ENCODE data around the gene CD226. TPM values are rescaled to one million over a fixed set of nuclear protein-coding genes. Genes with fewer than 3 reads are reported as not detected.

CD226 gene
- total and polyA plus RNA-seq, 2 of the 4 experiments (the other 2 are of a cell fraction) = 0.29 to 1.1 TPM

GRCh38 chr18:69866212-69866611 lies 81.5 kb downstream of the CD226 start:
- no peak overlapping the region for H3K9ac ChIP-seq (ENCODE audit: low read depth, low read length)
- WGBS, 2 experiments (ENCODE audit: extremely low coverage in 2 of 2, insufficient read length in 1 of 2) = no CpG with 5 or more reads among the region's 4 CpGs
- H4K20me1 ChIP-seq (ENCODE audit: insufficient read depth, low read length) = no peaks in the 10 kb centered on the region
- no peak overlapping the region for H2AK9ac ChIP-seq (replicated peaks; ENCODE audit: low read depth, low read length, poor library complexity)
- no peak overlapping the region for H4K91ac ChIP-seq (ENCODE audit: insufficient read depth, low read depth, low read length)
- no peak overlapping the region for H2BK15ac ChIP-seq (ENCODE audit: low read depth, low read length)
- H3K9me1 ChIP-seq (ENCODE audit: insufficient read depth, low read length) = no peaks in the 10 kb centered on the region
- H3K79me1 ChIP-seq (ENCODE audit: low read depth in 1 of 2, low read length in 2 of 2) = no peaks in the 10 kb centered on the region
- H4K8ac ChIP-seq (ENCODE audit: low read depth in 2 of 2, low read length in 2 of 2) = no peak overlapping the region
- ATAC-seq (ENCODE audit: low read depth) (no peak), DNase-seq (no peak)
- no peak overlapping the region for H3K4ac ChIP-seq (ENCODE audit: low read depth, low read length)
- H3K14ac ChIP-seq (replicated peaks; ENCODE audit: low read depth, low read length) = no peak overlapping the region
- dilution Hi-C loops (cut with HindIII; ENCODE audit: low sequenced_read_pairs, unreplicated experiment) (no loop called here), in situ Hi-C loops (cut with MboI; ENCODE audit: low sequenced_read_pairs) (no loop called here), intact Hi-C loops (cut with micrococcal nuclease) (loop anchor here (10.0 kb wide), 1 partner anchor 471 kb away; no protein-coding TSS in a partner anchor)
- no peak overlapping the region for H2AK5ac ChIP-seq (ENCODE audit: low read depth, low read length)
- H3K4me1 ChIP-seq (ENCODE audit: control insufficient read depth, insufficient read depth, low read length) = no peaks in the 10 kb centered on the region
- H3K9me3 ChIP-seq (ENCODE audit: control insufficient read depth, insufficient read depth, low read length) = no peaks in the 10 kb centered on the region
- no peak overlapping the region for H3K4me3 ChIP-seq (ENCODE audit: insufficient read depth, low read depth, low read length)
- BruUV-seq (replicated peaks) = no TSS peak
- H2BK20ac ChIP-seq (ENCODE audit: low read depth, low read length) = no peak overlapping the region
- TF ChIP-seq RFX5 (IDR thresholded peaks at IDR 0.05; ENCODE audit: low read depth, low read length) (no peak), FOS (IDR thresholded peaks at IDR 0.05; ENCODE audit: low read depth, low read length) (no peak), CTCF (conservative IDR thresholded peaks at IDR 0.05; ENCODE audit: low read depth, low read length) (no peak), CEBPB (IDR thresholded peaks at IDR 0.05; ENCODE audit: low read depth, low read length) (no peak), MAZ (IDR thresholded peaks at IDR 0.05; ENCODE audit: borderline replicate concordance, low read depth, low read length) (no peak), ELK1 (IDR thresholded peaks at IDR 0.05; ENCODE audit: borderline replicate concordance, low read depth, low read length) (no peak), SMC3 (IDR thresholded peaks at IDR 0.05; ENCODE audit: low read depth, low read length) (no peak), BHLHE40 (IDR thresholded peaks at IDR 0.05; ENCODE audit: low read depth, low read length) (no peak), RAD21 (IDR thresholded peaks at IDR 0.05; ENCODE audit: low read length) (no peak), MXI1 (IDR thresholded peaks at IDR 0.05; ENCODE audit: borderline replicate concordance, low read depth, low read length) (no peak), USF2 (IDR thresholded peaks at IDR 0.05; ENCODE audit: low read depth, low read length) (no peak), RCOR1 (IDR thresholded peaks at IDR 0.05; ENCODE audit: insufficient replicate concordance, low read length) (no peak), MAFK (IDR thresholded peaks at IDR 0.05; ENCODE audit: low read depth, low read length) (no peak), NFE2L2 (IDR thresholded peaks at IDR 0.05; ENCODE audit: low read depth, low read length) (no peak), POLR2A (IDR thresholded peaks at IDR 0.05; ENCODE audit: low read depth, low read length) (no peak), CHD1 (IDR thresholded peaks at IDR 0.05; ENCODE audit: low read depth, low read length) (no peak)
- no peak overlapping the region for H4K5ac ChIP-seq (ENCODE audit: low read depth, low read length)
- no peak overlapping the region for H3K18ac ChIP-seq (ENCODE audit: low read depth, low read length)
- H3K4me2 ChIP-seq (ENCODE audit: low read depth, low read length) = no peak overlapping the region
- no peak overlapping the region for H3K23ac ChIP-seq (ENCODE audit: low read depth, low read length)
- H3K27ac ChIP-seq (ENCODE audit: insufficient read depth, low read length) = no peak overlapping the region
- H2BK5ac ChIP-seq (ENCODE audit: low read depth, low read length, poor library complexity, severe bottlenecking) = no peak overlapping the region
- CTCF ChIA-PET = no interaction called here
- no peaks in the 10 kb centered on the region for H3K27me3 ChIP-seq (ENCODE audit: control insufficient read depth, insufficient read depth, low read length)
- H2BK120ac ChIP-seq (ENCODE audit: low read depth, low read length) = no peak overlapping the region
- H2AFZ ChIP-seq (replicated peaks; ENCODE audit: low read length, poor library complexity) = no peak overlapping the region
- POLR2A ChIA-PET (ENCODE audit: unreplicated experiment) = no interaction called here
- no peak overlapping the region for H3K56ac ChIP-seq (ENCODE audit: extremely low read depth, insufficient read depth, low read length)
- H3K36me3 ChIP-seq (ENCODE audit: control insufficient read depth, insufficient read depth, low read length) = no peaks in the 10 kb centered on the region

All from IMR-90 (cell line).